PFSK-1 (cell line): ENCODE data around the gene KIRREL3.

Experiments used
- FOXP2 ChIP-seq: optimal IDR thresholded peaks from 2 replicates; pipeline ENCODE3; 2011; ENCODE audit warnings: borderline replicate concordance, control low read depth, inconsistent platforms; ENCODE audit not compliant: insufficient read depth; ENCODE audit errors: extremely low read length, extremely low read depth
- POLR2AphosphoS5 ChIP-seq: IDR thresholded peaks from 2 replicates; pipeline ENCODE4 v1.6.1; 2012; ENCODE audit warnings: low read depth, mild to moderate bottlenecking, control low read depth, low read length, moderate library complexity
- REST ChIP-seq, 2 experiments: IDR thresholded peaks; 2 replicates each; pipeline versions ENCODE4 v1.6.1 to v1.8.0; 2011 to 2012; ENCODE audit warnings: low read depth in 2 of 2, low read length in 2 of 2, control low read depth in 1 of 2, inconsistent platforms in 1 of 2, mild to moderate bottlenecking in 1 of 2, moderate library complexity in 1 of 2; ENCODE audit not compliant: insufficient read depth in 1 of 2
- SIN3A ChIP-seq: IDR thresholded peaks from 2 replicates; pipeline ENCODE4 v1.6.1; 2012; ENCODE audit warnings: mild to moderate bottlenecking, low read length, moderate library complexity, borderline replicate concordance; ENCODE audit not compliant: insufficient read depth
- TAF1 ChIP-seq: IDR thresholded peaks from 2 replicates; pipeline ENCODE4 v1.6.1; 2012; ENCODE audit warnings: low read length, control low read depth, borderline replicate concordance; ENCODE audit not compliant: insufficient read depth

Gene KIRREL3

GRCh38 chr11:126518972-126519690 lies 481.4 kb downstream of the KIRREL3 start:
- no peak for TF ChIP-seq SIN3A
- TF ChIP-seq TAF1: no peak
- no peak for TF ChIP-seq REST (IDR thresholded peaks at IDR 0.05; ENCODE audit: insufficient read depth in 1 of 2, low read depth in 2 of 2, low read length in 2 of 2)
- no peak for TF ChIP-seq FOXP2
- TF ChIP-seq POLR2AphosphoS5: no peak

GRCh38 chr11:126518071-126518971 lies 482.2 kb downstream of the KIRREL3 start:
- no peak for TF ChIP-seq FOXP2
- no peak for TF ChIP-seq POLR2AphosphoS5
- no peak for TF ChIP-seq TAF1
- no peak for TF ChIP-seq REST (IDR thresholded peaks at IDR 0.05; ENCODE audit: insufficient read depth in 1 of 2, low read depth in 2 of 2, low read length in 2 of 2)
- TF ChIP-seq SIN3A: no peak

- TF ChIP-seq FOXP2 (no peak), POLR2AphosphoS5 (no peak), TAF1 (no peak), SIN3A (no peak), REST (IDR thresholded peaks at IDR 0.05; ENCODE audit: insufficient read depth in 1 of 2, low read depth in 2 of 2, low read length in 2 of 2) (no peak)
Measured at GRCh38 chr11:126515501-126515900, 485.1 kb downstream of the KIRREL3 start.

GRCh38 chr11:126514061-126514693 lies 486.4 kb downstream of the KIRREL3 start:
- TF ChIP-seq REST (IDR thresholded peaks at IDR 0.05; ENCODE audit: insufficient read depth in 1 of 2, low read depth in 2 of 2, low read length in 2 of 2) (no peak), POLR2AphosphoS5 (no peak), SIN3A (no peak), FOXP2 (no peak), TAF1 (no peak)
